Measurements from ENCODE around the gene MARCHF11. TPM values are rescaled to one million over a fixed set of nuclear protein-coding genes. Genes with fewer than 3 reads are reported as not detected.

Gene MARCHF11
- total RNA-seq, 1 experiment from 2014 or later = 0.37 TPM

DNA sequence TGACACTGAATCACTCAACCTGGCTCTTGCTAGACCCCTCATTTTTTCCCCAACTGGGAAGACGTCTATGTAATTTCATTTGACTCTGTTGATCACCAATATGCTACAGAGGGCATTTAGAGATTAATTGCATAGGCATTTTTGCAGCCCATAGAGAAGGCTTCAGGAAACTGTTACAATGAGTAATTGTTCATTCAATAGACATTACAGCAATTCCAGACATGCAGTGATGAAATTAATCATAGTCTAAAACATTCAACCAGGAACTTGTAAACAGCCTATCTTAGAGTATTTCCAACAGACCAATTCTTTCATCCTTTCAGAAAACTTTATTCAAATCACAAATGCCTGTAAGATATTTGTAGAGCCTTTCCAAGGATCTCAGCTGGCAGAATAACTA lies 122.3 kb downstream of the MARCHF11 start:
- Histone ChIP-seq H3K23me2 (ENCODE audit: insufficient read length, low read depth, low read length, poor library complexity, severe bottlenecking) (no peaks in the 10 kb centered on the region), H3K27me3 (ENCODE audit: insufficient read depth, low read length) (no peaks in the 10 kb centered on the region), H2BK15ac (ENCODE audit: low read depth, low read length) (no peak overlapping the region), H2AFZ (ENCODE audit: low read length) (no peak overlapping the region), H3K4ac (ENCODE audit: low read depth, low read length) (no peak overlapping the region), H3K79me2 (ENCODE audit: insufficient read depth, low read length) (no peaks in the 10 kb centered on the region), H3K18ac (ENCODE audit: insufficient read length, low read depth, low read length) (no peak overlapping the region), H2AK5ac (ENCODE audit: insufficient read length, low read length) (no peak overlapping the region), H3K4me1 (ENCODE audit: insufficient read depth, low read length) (peaks cover 2% of the 10 kb centered on the region; the same call in 1 of the 2 replicates), H4K8ac (replicated peaks; ENCODE audit: insufficient read length, low read depth, low read length) (no peak overlapping the region), H3K27ac (ENCODE audit: insufficient read length, low read depth, low read length) (no peak overlapping the region), H2BK20ac (ENCODE audit: low read depth, low read length, poor library complexity, severe bottlenecking) (no peak overlapping the region), H3T11ph (ENCODE audit: low read length) (no peak overlapping the region), H4K20me1 (ENCODE audit: control insufficient read depth, insufficient read depth, insufficient read length) (no peaks in the 10 kb centered on the region), H2BK120ac (ENCODE audit: low read depth, low read length, poor library complexity, severe bottlenecking) (no peak overlapping the region), H3K9me3 (ENCODE audit: control insufficient read depth, low read depth, low read length) (no peaks in the 10 kb centered on the region), H4K5ac (ENCODE audit: insufficient read length, low read depth, low read length) (no peak overlapping the region), H3K14ac (ENCODE audit: insufficient read depth, low read length) (no peak overlapping the region), H3K9ac (ENCODE audit: extremely low read depth, insufficient read length, low read length) (no peak overlapping the region), H3K79me1 (ENCODE audit: insufficient read depth, low read depth, low read length, poor library complexity, severe bottlenecking) (no peaks in the 10 kb centered on the region), H4K91ac (ENCODE audit: insufficient read length, low read depth, low read length) (no peak overlapping the region), H3K4me2 (ENCODE audit: insufficient read depth, insufficient read length, low read length) (no peak overlapping the region), H3K56ac (ENCODE audit: insufficient read length, low read depth, low read length) (no peak overlapping the region), H2BK5ac (ENCODE audit: insufficient read length, low read length) (no peak overlapping the region), H2BK12ac (ENCODE audit: insufficient read length, low read depth, low read length) (no peak overlapping the region), H3K23ac (ENCODE audit: insufficient read length, low read depth, low read length) (no peak overlapping the region)
- H3K4me1 Mint-ChIP-seq = peaks cover 12 to 17% of the 10 kb centered on the region in 2 experiments
- no peak for DNase-seq
- H3K4me3 Mint-ChIP-seq = no peak overlapping the region
- peaks cover 2% of the 10 kb centered on the region for H3K27me3 Mint-ChIP-seq (ENCODE audit: low read depth)
- peaks cover 4% of the 10 kb centered on the region in 2 experiments; a peak in 2 of 5 replicates for H3K9me3 Mint-ChIP-seq
- H3K27ac Mint-ChIP-seq = no peak overlapping the region
- no CpG with 5 or more reads among the region's 1 CpG for WGBS (ENCODE audit: extremely low coverage, insufficient read length, low lambda C conversion rate)
- H3K36me3 Mint-ChIP-seq (ENCODE audit: insufficient read depth in 1 of 3, low read depth in 3 of 3) = peaks cover 0 to 4% (median 0%) of the 10 kb centered on the region in 3 experiments; a peak in 2 of 7 replicates
- TF ChIP-seq, protein P1, sequence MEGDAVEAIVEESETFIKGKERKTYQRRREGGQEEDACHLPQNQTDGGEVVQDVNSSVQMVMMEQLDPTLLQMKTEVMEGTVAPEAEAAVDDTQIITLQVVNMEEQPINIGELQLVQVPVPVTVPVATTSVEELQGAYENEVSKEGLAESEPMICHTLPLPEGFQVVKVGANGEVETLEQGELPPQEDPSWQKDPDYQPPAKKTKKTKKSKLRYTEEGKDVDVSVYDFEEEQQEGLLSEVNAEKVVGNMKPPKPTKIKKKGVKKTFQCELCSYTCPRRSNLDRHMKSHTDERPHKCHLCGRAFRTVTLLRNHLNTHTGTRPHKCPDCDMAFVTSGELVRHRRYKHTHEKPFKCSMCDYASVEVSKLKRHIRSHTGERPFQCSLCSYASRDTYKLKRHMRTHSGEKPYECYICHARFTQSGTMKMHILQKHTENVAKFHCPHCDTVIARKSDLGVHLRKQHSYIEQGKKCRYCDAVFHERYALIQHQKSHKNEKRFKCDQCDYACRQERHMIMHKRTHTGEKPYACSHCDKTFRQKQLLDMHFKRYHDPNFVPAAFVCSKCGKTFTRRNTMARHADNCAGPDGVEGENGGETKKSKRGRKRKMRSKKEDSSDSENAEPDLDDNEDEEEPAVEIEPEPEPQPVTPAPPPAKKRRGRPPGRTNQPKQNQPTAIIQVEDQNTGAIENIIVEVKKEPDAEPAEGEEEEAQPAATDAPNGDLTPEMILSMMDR (conservative IDR thresholded peaks at IDR 0.05) = no peak
